Caco-2 (cell line): ENCODE measurements around the gene WWOX. TPM values are rescaled to one million over a fixed set of nuclear protein-coding genes. Genes with fewer than 3 reads are reported as not detected.

Experiments used
- BruUV-seq: library from RNA; stranded (reverse); fragments of 400-500 nt; replicated peaks from 2 replicates; lab custom pipeline; 2021; lab: Mats Ljungman, UMichigan
- CTCF ChIA-PET: fragments of 300-600 bp; sonication (Branson Sonifier 250); formaldehyde crosslinking; loops from one replicate; lab custom pipeline; 2022; ENCODE audit warnings: antibody characterized with exemption; lab: Charles Lee
- POLR2A ChIA-PET: fragments of 300-600 bp; sonication (Branson Sonifier 250); formaldehyde crosslinking; loops from one replicate; lab custom pipeline; 2022; ENCODE audit warnings: antibody characterized with exemption; lab: Charles Lee
- DNase-seq, 2 experiments: peaks; one replicate each; pipeline versions ENCODE4 v3.0.0 to v3.0.0-alpha.2; 2020 to 2022
- H3K27me3 ChIP-seq: replicated peaks from 2 replicates; pipeline ENCODE4 v1.6.0; 2011; ENCODE audit warnings: low read length; ENCODE audit not compliant: control insufficient read depth, insufficient read depth
- H3K36me3 ChIP-seq: 2 replicates; pipeline ENCODE4 v1.5.1; 2011; ENCODE audit warnings: low read length; ENCODE audit not compliant: control insufficient read depth, insufficient read depth
- H3K4me1 ChIP-seq: fragments of 250-450 bp; sonication (Bioruptor Pico); 2 replicates; pipeline ENCODE4 v1.5.1; 2020; ENCODE audit warnings: mild to moderate bottlenecking
- H3K4me3 ChIP-seq: 2 replicates; pipeline ENCODE4 v1.5.1; 2011; ENCODE audit warnings: low read depth, mild to moderate bottlenecking, control low read depth, low read length
- H3K9me3 ChIP-seq: fragments of 250-450 bp; sonication (Bioruptor Pico); 2 replicates; pipeline ENCODE4 v1.5.1; 2020; ENCODE audit warnings: mild to moderate bottlenecking, moderate library complexity
- H3K27ac Mint-ChIP-seq: one replicate; pipeline ENCODE4 v1.8.0; 2022; ENCODE audit warnings: mixed read lengths; ENCODE audit not compliant: unreplicated experiment
- H3K27me3 Mint-ChIP-seq: one replicate; pipeline ENCODE4 v1.8.0; 2022; ENCODE audit warnings: mixed read lengths; ENCODE audit not compliant: insufficient read depth, unreplicated experiment
- H3K36me3 Mint-ChIP-seq: one replicate; pipeline ENCODE4 v1.8.0; 2022; ENCODE audit warnings: mild to moderate bottlenecking, mixed read lengths; ENCODE audit not compliant: insufficient read depth, unreplicated experiment
- H3K4me1 Mint-ChIP-seq: one replicate; pipeline ENCODE4 v1.8.0; 2022; ENCODE audit warnings: low read depth, mixed read lengths; ENCODE audit not compliant: unreplicated experiment
- H3K4me3 Mint-ChIP-seq: one replicate; pipeline ENCODE4 v1.8.0; 2022; ENCODE audit warnings: mild to moderate bottlenecking, moderate library complexity, mixed read lengths; ENCODE audit not compliant: unreplicated experiment
- H3K9me3 Mint-ChIP-seq: one replicate; pipeline ENCODE4 v1.8.0; 2022; ENCODE audit warnings: mixed read lengths; ENCODE audit not compliant: unreplicated experiment
- intact Hi-C: fragments of 100-400 bp; cut with micrococcal nuclease; formaldehyde crosslinking; loops from one replicate; pipeline ENCODE4 v1.10.0; 2022; ENCODE audit not compliant: unreplicated experiment
- total RNA-seq: library from RNA; stranded (reverse); gene quantifications from 2 replicates; pipeline ENCODE4 v1.2.3, GENCODE V29; 2022
- TF ChIP-seq, protein P1 (sequence below), 2 experiments: fragments of 200-600 bp in 1 of 2; IDR thresholded peaks; 1 replicate in 1 of 2; 2 replicates in 1 of 2; pipeline versions ENCODE4 v1.5.1 to v1.8.0; 2011 to 2022; ENCODE audit warnings: antibody characterized with exemption in 1 of 2, control low read depth in 1 of 2, inconsistent platforms in 1 of 2, low read depth in 1 of 2, low read length in 1 of 2, mild to moderate bottlenecking in 1 of 2, moderate library complexity in 1 of 2; ENCODE audit not compliant: insufficient read depth in 1 of 2, severe bottlenecking in 1 of 2, unreplicated experiment in 1 of 2

Gene WWOX
- total RNA-seq, 1 experiment from 2014 or later: 45.0 TPM

DNA sequence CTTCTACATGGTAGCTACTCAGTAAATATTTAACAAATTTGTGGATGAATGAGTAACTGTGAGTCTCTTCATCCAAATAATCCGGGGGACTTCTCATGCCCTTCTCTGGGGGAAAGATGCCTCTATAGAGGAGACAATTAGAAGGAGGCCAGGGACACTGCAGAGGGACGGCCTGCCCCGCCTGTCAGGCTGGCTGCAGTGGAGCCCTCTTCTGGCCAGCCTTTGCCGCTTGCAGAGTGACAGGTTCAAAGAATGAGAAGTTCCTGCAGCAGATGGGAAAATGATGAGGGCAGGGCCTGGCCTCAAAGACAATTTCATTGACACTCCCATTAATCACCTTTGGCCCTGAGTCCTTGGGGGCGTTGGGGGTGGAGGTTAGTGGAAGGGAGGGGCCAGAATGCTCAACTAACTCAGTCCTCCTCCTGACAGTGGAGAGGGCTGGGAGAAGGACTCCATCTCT is 1162.1 kb downstream of the WWOX start:
- H3K9me3 Mint-ChIP-seq: no peaks in the 10 kb centered on the region
- no TSS peak for BruUV-seq
- Histone ChIP-seq H3K4me1 (no peaks in the 10 kb centered on the region), H3K27me3 (no peaks in the 10 kb centered on the region), H3K36me3 (no peaks in the 10 kb centered on the region), H3K4me3 (no peak overlapping the region), H3K9me3 (no peaks in the 10 kb centered on the region)
- intact Hi-C loops: no loop called here
- no peaks in the 10 kb centered on the region for H3K4me1 Mint-ChIP-seq
- TF ChIP-seq, protein P1, sequence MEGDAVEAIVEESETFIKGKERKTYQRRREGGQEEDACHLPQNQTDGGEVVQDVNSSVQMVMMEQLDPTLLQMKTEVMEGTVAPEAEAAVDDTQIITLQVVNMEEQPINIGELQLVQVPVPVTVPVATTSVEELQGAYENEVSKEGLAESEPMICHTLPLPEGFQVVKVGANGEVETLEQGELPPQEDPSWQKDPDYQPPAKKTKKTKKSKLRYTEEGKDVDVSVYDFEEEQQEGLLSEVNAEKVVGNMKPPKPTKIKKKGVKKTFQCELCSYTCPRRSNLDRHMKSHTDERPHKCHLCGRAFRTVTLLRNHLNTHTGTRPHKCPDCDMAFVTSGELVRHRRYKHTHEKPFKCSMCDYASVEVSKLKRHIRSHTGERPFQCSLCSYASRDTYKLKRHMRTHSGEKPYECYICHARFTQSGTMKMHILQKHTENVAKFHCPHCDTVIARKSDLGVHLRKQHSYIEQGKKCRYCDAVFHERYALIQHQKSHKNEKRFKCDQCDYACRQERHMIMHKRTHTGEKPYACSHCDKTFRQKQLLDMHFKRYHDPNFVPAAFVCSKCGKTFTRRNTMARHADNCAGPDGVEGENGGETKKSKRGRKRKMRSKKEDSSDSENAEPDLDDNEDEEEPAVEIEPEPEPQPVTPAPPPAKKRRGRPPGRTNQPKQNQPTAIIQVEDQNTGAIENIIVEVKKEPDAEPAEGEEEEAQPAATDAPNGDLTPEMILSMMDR (IDR thresholded peaks at IDR 0.05; ENCODE audit: insufficient read depth in 1 of 2, low read depth in 1 of 2, low read length in 1 of 2, severe bottlenecking in 1 of 2, unreplicated experiment in 1 of 2): peak; percentile 45 to 56
- H3K27me3 Mint-ChIP-seq: peaks cover 6% of the 10 kb centered on the region
- H3K36me3 Mint-ChIP-seq: no peaks in the 10 kb centered on the region
- CTCF ChIA-PET: no interaction called here
- peak; percentile 45 to 48 for DNase-seq
- no peak overlapping the region for H3K4me3 Mint-ChIP-seq
- POLR2A ChIA-PET: no interaction called here
- no peak overlapping the region for H3K27ac Mint-ChIP-seq

DNA sequence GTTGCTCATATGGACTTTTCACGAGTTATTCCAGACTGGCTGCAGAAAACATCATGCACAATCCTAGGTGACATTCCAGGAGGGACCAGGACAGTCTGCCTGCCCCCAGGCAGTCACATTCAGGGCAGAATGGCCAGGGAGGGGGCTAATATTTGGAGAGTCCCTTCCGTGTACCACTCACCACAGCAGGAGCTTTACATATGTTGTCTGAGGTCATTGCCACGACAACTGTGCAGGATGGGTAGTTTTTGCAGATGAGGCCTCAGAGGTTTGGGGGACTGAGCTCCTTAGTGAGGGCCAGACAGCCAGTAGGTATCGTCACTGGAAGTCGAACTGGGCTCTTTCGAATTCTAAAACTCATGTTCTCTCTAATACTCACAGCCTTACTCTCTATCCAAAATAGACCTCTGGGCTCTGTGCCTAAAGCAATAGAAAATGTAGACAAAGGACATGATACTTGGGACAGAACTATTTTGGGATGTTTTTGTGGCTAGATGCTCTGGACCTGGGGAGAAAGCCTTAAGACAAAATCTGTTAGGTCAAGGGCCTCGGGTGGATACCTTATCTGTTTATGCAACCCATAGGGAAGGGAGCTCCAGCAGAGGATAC is 1162.6 kb downstream of the WWOX start:
- Mint-ChIP-seq H3K27me3 (peaks cover 8% of the 10 kb centered on the region), H3K36me3 (no peaks in the 10 kb centered on the region), H3K27ac (no peak overlapping the region), H3K4me3 (no peak overlapping the region), H3K4me1 (no peaks in the 10 kb centered on the region), H3K9me3 (no peaks in the 10 kb centered on the region)
- no peak for DNase-seq
- H3K27me3 ChIP-seq: no peaks in the 10 kb centered on the region
- TF ChIP-seq, protein P1 (IDR thresholded peaks at IDR 0.05; ENCODE audit: insufficient read depth in 1 of 2, low read depth in 1 of 2, low read length in 1 of 2, severe bottlenecking in 1 of 2, unreplicated experiment in 1 of 2): no peak
- no TSS peak for BruUV-seq
- CTCF ChIA-PET: no interaction called here
- no peaks in the 10 kb centered on the region for H3K4me1 ChIP-seq
- no peak overlapping the region for H3K4me3 ChIP-seq
- intact Hi-C loops: no loop called here
- H3K36me3 ChIP-seq: no peaks in the 10 kb centered on the region
- no peaks in the 10 kb centered on the region for H3K9me3 ChIP-seq
- POLR2A ChIA-PET: no interaction called here

Other genes starting within 250 kb of the WWOX start
- gene CLEC3A, start 77.1 kb upstream of the WWOX start, total RNA-seq: 1.1 TPM in 2 replicates